Measurements from ENCODE around the gene CDK16.
A peak's percentile ranks its signal among the peaks of the same experiment; 100 is the strongest.

Gene CDK16

GRCh38 chrX:47218280-47218919 lies at the start of gene CDK16:
Gene CDK16 (plus strand): TSS chrX:47218681. CDS start chrX:47223558, 4,877 bp downstream.
- peaks cover 89% of the 10 kb centered on the region for H4K20me1 ChIP-seq
- peak within 1 kb of the TSS; percentile 99 for H3K27ac ChIP-seq
- H3K9ac ChIP-seq = peak within 1 kb of the TSS; percentile 98
- no peaks in the 10 kb centered on the region for H3K9me3 ChIP-seq
- TF ChIP-seq Cebpa-rat (IDR thresholded peaks at IDR 0.05) = no peak
- H3K4me3 ChIP-seq = peak within 1 kb of the TSS; percentile 98
- H3K36me3 ChIP-seq = peaks cover 59% of the 10 kb centered on the region
- 0 out of 2 replicates have a peak, but pooled peaks cover 5% of the 10 kb centered on the region for H3K27me3 ChIP-seq
- peak within 1 kb of the TSS; percentile 97 for H3K4me2 ChIP-seq
- H3K4me1 ChIP-seq = peaks cover 42% of the 10 kb centered on the region

- Histone ChIP-seq H3K9ac (no peak overlapping the region), H3K4me2 (no peak overlapping the region), H3K9me3 (peaks cover 6% of the 10 kb centered on the region), H3K4me3 (no peak overlapping the region), H4K20me1 (peaks cover 82% of the 10 kb centered on the region), H3K27ac (no peak overlapping the region), H3K27me3 (peaks cover 31% of the 10 kb centered on the region; the same call in 1 of the 2 replicates), H3K36me3 (peaks cover 65% of the 10 kb centered on the region), H3K4me1 (no peaks in the 10 kb centered on the region)
- TF ChIP-seq Cebpa-rat (IDR thresholded peaks at IDR 0.05) = no peak
Observed at GRCh38 chrX:47169273-47169672, 49.2 kb upstream of the CDK16 start.

- Histone ChIP-seq H3K27me3 (peaks cover 34% of the 10 kb centered on the region; the same call in 1 of the 2 replicates), H3K4me1 (no peaks in the 10 kb centered on the region), H3K27ac (no peak overlapping the region), H3K4me3 (no peak overlapping the region), H4K20me1 (peaks cover 81% of the 10 kb centered on the region), H3K9me3 (no peaks in the 10 kb centered on the region), H3K36me3 (peaks cover 66% of the 10 kb centered on the region), H3K4me2 (no peak overlapping the region), H3K9ac (no peak overlapping the region)
- TF ChIP-seq Cebpa-rat (IDR thresholded peaks at IDR 0.05) = no peak
Observed at GRCh38 chrX:47169726-47170515, 48.6 kb upstream of the CDK16 start.

- no peak overlapping the region for H3K9ac ChIP-seq
- H3K4me2 ChIP-seq = no peak overlapping the region
- peaks cover 87% of the 10 kb centered on the region for H4K20me1 ChIP-seq
- H3K27ac ChIP-seq = no peak overlapping the region
- no peak overlapping the region for H3K4me3 ChIP-seq
- no peaks in the 10 kb centered on the region for H3K4me1 ChIP-seq
- no peaks in the 10 kb centered on the region for H3K9me3 ChIP-seq
- TF ChIP-seq Cebpa-rat (IDR thresholded peaks at IDR 0.05) = no peak
- H3K27me3 ChIP-seq = peaks cover 35% of the 10 kb centered on the region; the same call in 1 of the 2 replicates
- peaks cover 77% of the 10 kb centered on the region for H3K36me3 ChIP-seq
Observed at GRCh38 chrX:47170861-47171692, 47.4 kb upstream of the CDK16 start.

- Histone ChIP-seq H3K9ac (no peak overlapping the region), H3K4me1 (no peaks in the 10 kb centered on the region), H4K20me1 (peaks cover 87% of the 10 kb centered on the region), H3K27me3 (peaks cover 44% of the 10 kb centered on the region), H3K27ac (no peak overlapping the region), H3K9me3 (no peaks in the 10 kb centered on the region), H3K4me2 (no peak overlapping the region), H3K36me3 (peaks cover 86% of the 10 kb centered on the region), H3K4me3 (no peak overlapping the region)
- no peak for TF ChIP-seq Cebpa-rat (IDR thresholded peaks at IDR 0.05)
Observed at GRCh38 chrX:47171996-47172395, 46.5 kb upstream of the CDK16 start.

- Histone ChIP-seq H3K4me2 (no peak overlapping the region), H3K9me3 (no peaks in the 10 kb centered on the region), H3K9ac (no peak overlapping the region), H3K36me3 (peaks cover 92% of the 10 kb centered on the region), H3K4me3 (no peak overlapping the region), H3K4me1 (no peaks in the 10 kb centered on the region), H4K20me1 (peaks cover 89% of the 10 kb centered on the region), H3K27me3 (peaks cover 50% of the 10 kb centered on the region), H3K27ac (no peak overlapping the region)
- TF ChIP-seq Cebpa-rat (IDR thresholded peaks at IDR 0.05) = no peak
Observed at GRCh38 chrX:47172549-47172948, 45.9 kb upstream of the CDK16 start.

- Histone ChIP-seq H3K9me3 (no peaks in the 10 kb centered on the region), H3K27ac (no peak overlapping the region), H3K4me1 (no peaks in the 10 kb centered on the region), H3K4me2 (no peak overlapping the region), H3K27me3 (peaks cover 56% of the 10 kb centered on the region), H3K9ac (no peak overlapping the region), H4K20me1 (peaks cover 89% of the 10 kb centered on the region), H3K36me3 (peaks cover 96% of the 10 kb centered on the region), H3K4me3 (no peak overlapping the region)
- no peak for TF ChIP-seq Cebpa-rat (IDR thresholded peaks at IDR 0.05)
Observed at GRCh38 chrX:47172971-47173792, 45.3 kb upstream of the CDK16 start.

GRCh38 chrX:47174376-47174775 lies 44.1 kb upstream of the CDK16 start:
- peaks cover 96% of the 10 kb centered on the region for H3K36me3 ChIP-seq

More at GRCh38 chrX:47174376-47174775, 44.1 kb upstream of the CDK16 start:
- no peak overlapping the region for H3K9ac ChIP-seq
- H3K4me3 ChIP-seq = no peak overlapping the region
- no peak for TF ChIP-seq Cebpa-rat (IDR thresholded peaks at IDR 0.05)
- H3K27me3 ChIP-seq = peaks cover 67% of the 10 kb centered on the region
- H3K4me1 ChIP-seq = no peaks in the 10 kb centered on the region
- H3K27ac ChIP-seq = no peak overlapping the region
- H4K20me1 ChIP-seq = peaks cover 89% of the 10 kb centered on the region
- no peaks in the 10 kb centered on the region for H3K9me3 ChIP-seq
- no peak overlapping the region for H3K4me2 ChIP-seq
